HL-60 (cell line): ENCODE results near the gene CLNS1A.

Experiments
- DNase-seq, 2 experiments: peaks; one replicate each; pipeline ENCODE4 v3.0.0-alpha.2; 2010 to 2020; ENCODE audit warnings: low read depth in 1 of 2, low spot score in 1 of 2
- H3K27ac ChIP-seq: fragments of 250-450 bp; sonication (Bioruptor Pico); replicated peaks from 2 replicates; pipeline ENCODE4 v1.5.1; 2020; ENCODE audit warnings: mild to moderate bottlenecking, moderate library complexity
- H3K27me3 ChIP-seq: fragments of 250-450 bp; sonication (Bioruptor Pico); 2 replicates; pipeline ENCODE4 v1.5.1; 2021; ENCODE audit warnings: mild to moderate bottlenecking, moderate library complexity; ENCODE audit not compliant: insufficient read depth, poor library complexity, severe bottlenecking
- H3K4me3 ChIP-seq: replicated peaks from 2 replicates; pipeline ENCODE4 v1.5.1; 2011; ENCODE audit warnings: mild to moderate bottlenecking, control low read depth, low read length; ENCODE audit not compliant: insufficient read depth
- GABPA ChIP-seq: IDR thresholded peaks from 2 replicates; pipeline ENCODE4 v1.6.1; 2012; ENCODE audit warnings: low read depth
- POLR2AphosphoS5 ChIP-seq: IDR thresholded peaks from 2 replicates; pipeline ENCODE4 v1.6.1; 2012; ENCODE audit warnings: low read depth
- SPI1 ChIP-seq: IDR thresholded peaks from 2 replicates; pipeline ENCODE4 v1.6.1; 2012; ENCODE audit warnings: low read depth, mild to moderate bottlenecking, borderline replicate concordance
- TF ChIP-seq, protein P1 (sequence below): IDR thresholded peaks from one replicate; pipeline ENCODE4 v1.5.1; 2011; ENCODE audit warnings: low read length, control low read depth, inconsistent platforms; ENCODE audit not compliant: insufficient read depth
- TF ChIP-seq, protein P2 (sequence below): IDR thresholded peaks from 2 replicates; pipeline ENCODE4 v1.6.1; 2012; ENCODE audit warnings: low read depth; ENCODE audit not compliant: insufficient replicate concordance

The CLNS1A gene

DNA sequence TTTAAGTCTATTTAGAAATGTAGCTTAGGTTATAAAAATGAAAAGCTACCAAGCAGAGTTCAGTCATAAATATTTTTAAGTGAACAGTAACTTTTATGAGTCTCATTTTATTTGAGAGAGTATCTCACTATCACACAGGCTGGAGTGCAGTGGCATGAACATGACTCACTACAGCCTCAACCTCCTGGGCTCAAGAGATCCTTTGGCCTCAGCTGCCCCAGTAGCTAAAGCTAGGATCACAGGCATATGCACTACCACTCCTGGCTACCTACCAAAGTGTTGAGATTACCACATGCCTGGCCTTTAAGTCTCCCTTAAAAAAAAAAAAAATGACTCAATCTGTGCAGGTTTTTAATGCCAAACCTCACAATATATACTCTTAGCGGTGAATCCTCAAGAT, 34.7 kb upstream of the CLNS1A start:
- TF ChIP-seq POLR2AphosphoS5 (no peak), GABPA (no peak), SPI1 (no peak)
- TF ChIP-seq, protein P1, sequence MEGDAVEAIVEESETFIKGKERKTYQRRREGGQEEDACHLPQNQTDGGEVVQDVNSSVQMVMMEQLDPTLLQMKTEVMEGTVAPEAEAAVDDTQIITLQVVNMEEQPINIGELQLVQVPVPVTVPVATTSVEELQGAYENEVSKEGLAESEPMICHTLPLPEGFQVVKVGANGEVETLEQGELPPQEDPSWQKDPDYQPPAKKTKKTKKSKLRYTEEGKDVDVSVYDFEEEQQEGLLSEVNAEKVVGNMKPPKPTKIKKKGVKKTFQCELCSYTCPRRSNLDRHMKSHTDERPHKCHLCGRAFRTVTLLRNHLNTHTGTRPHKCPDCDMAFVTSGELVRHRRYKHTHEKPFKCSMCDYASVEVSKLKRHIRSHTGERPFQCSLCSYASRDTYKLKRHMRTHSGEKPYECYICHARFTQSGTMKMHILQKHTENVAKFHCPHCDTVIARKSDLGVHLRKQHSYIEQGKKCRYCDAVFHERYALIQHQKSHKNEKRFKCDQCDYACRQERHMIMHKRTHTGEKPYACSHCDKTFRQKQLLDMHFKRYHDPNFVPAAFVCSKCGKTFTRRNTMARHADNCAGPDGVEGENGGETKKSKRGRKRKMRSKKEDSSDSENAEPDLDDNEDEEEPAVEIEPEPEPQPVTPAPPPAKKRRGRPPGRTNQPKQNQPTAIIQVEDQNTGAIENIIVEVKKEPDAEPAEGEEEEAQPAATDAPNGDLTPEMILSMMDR: no peak
- TF ChIP-seq, protein P2, sequence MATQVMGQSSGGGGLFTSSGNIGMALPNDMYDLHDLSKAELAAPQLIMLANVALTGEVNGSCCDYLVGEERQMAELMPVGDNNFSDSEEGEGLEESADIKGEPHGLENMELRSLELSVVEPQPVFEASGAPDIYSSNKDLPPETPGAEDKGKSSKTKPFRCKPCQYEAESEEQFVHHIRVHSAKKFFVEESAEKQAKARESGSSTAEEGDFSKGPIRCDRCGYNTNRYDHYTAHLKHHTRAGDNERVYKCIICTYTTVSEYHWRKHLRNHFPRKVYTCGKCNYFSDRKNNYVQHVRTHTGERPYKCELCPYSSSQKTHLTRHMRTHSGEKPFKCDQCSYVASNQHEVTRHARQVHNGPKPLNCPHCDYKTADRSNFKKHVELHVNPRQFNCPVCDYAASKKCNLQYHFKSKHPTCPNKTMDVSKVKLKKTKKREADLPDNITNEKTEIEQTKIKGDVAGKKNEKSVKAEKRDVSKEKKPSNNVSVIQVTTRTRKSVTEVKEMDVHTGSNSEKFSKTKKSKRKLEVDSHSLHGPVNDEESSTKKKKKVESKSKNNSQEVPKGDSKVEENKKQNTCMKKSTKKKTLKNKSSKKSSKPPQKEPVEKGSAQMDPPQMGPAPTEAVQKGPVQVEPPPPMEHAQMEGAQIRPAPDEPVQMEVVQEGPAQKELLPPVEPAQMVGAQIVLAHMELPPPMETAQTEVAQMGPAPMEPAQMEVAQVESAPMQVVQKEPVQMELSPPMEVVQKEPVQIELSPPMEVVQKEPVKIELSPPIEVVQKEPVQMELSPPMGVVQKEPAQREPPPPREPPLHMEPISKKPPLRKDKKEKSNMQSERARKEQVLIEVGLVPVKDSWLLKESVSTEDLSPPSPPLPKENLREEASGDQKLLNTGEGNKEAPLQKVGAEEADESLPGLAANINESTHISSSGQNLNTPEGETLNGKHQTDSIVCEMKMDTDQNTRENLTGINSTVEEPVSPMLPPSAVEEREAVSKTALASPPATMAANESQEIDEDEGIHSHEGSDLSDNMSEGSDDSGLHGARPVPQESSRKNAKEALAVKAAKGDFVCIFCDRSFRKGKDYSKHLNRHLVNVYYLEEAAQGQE: no peak
- no peak for DNase-seq
- H3K27ac ChIP-seq: no peak overlapping the region

DNA sequence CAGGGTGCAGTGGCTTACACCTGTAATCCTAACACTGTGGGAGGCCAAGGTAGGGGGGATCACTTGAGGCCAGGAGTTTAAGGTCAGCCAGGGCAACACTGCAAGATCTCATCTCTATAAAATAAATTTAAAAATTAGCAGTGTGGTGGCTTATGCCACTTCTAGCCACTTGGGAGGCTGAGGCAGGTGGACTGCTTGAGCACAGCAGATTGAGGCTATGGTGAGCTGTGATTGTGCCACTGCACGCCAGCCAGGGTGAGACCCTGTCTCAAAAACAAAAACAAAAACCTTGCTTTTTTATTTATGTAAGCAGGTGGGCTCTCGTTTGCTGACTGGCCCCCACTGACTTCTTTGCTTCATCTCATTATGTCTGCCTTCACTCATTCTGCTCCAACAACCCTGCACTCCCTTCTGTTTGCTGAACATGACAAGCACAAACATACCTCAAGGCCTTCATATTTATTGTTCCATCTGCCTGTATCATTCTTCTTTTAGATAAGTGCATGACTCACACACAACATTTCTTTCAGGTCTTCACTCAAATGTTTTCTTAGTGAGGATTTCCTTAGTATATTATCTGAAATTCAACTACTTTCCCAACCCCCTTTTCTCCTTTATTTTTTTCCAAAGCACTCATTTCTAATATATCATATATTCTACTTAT, 32.4 kb upstream of the CLNS1A start:
- Histone ChIP-seq H3K27ac (no peak overlapping the region), H3K27me3 (no peaks in the 10 kb centered on the region), H3K4me3 (no peak overlapping the region)
- DNase-seq: no peak
- TF ChIP-seq, protein P1: no peak
- TF ChIP-seq POLR2AphosphoS5: no peak
- TF ChIP-seq GABPA: no peak
- TF ChIP-seq, protein P2: no peak
- TF ChIP-seq SPI1: no peak

More for the DNA sequence above, 34.7 kb upstream of the CLNS1A start:
- no peaks in the 10 kb centered on the region for H3K27me3 ChIP-seq
- no peak overlapping the region for H3K4me3 ChIP-seq

DNA sequence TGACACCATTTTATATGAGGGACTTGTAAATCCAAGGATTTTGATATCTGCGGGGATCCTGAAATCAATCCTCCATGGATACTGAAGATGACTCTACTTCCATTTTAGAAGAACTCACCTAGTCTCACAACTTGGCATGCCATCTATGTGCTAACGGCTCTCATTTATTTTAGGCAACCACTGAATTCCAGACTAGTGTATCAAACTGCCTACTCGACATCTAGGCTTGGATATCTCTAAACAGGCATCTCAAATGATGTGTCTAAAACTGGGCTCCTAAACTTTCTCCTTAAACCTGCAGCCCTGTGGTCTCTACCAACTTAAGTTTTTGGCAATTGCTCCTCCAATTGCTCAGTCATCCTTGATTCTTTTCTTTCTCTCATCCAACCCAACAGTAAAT, 31.2 kb upstream of the CLNS1A start:
- no peak for DNase-seq
- H3K27me3 ChIP-seq: no peaks in the 10 kb centered on the region
- no peak overlapping the region for H3K4me3 ChIP-seq
- H3K27ac ChIP-seq: no peak overlapping the region
- no peak for TF ChIP-seq GABPA
- TF ChIP-seq, protein P2: no peak
